Activated T-helper 2 cell treated with anti-CD3 and anti-CD28 coated beads, Interferon-gamma antibody, Interleukin-2, Interleukin-4, amounts not matched to agents 10 μg/mL and 5 μg/mL and 100 μg/mL, durations not matched to agents 14 hours and 24 hours and 36 hours (primary cell): Measurements from ENCODE around the gene PITPNC1. TPM values are rescaled to one million over a fixed set of nuclear protein-coding genes. Genes with fewer than 3 reads are reported as not detected.
"Not testable (repeated sequence)": the region's sequence is repeated elsewhere in the genome, so short reads cannot be mapped to it uniquely, and the experiment has no call there.

Experiments
- DNase-seq: peaks from one replicate; pipeline ENCODE4 v3.0.0; 2021; ENCODE audit warnings: low spot score
- H3K27ac Mint-ChIP-seq: one replicate; pipeline ENCODE4 v1.8.0; 2021; ENCODE audit warnings: mixed read lengths
- H3K27me3 Mint-ChIP-seq: one replicate; pipeline ENCODE4 v1.8.0; 2021; ENCODE audit warnings: low read depth, mixed read lengths
- H3K36me3 Mint-ChIP-seq: one replicate; pipeline ENCODE4 v1.8.0; 2021; ENCODE audit warnings: low read depth, mixed read lengths
- H3K4me1 Mint-ChIP-seq: one replicate; pipeline ENCODE4 v1.8.0; 2021; ENCODE audit warnings: low read depth, mixed read lengths
- H3K4me3 Mint-ChIP-seq: one replicate; pipeline ENCODE4 v1.8.0; 2021; ENCODE audit warnings: low read depth, mild to moderate bottlenecking, moderate library complexity, mixed read lengths
- H3K9me3 Mint-ChIP-seq: one replicate; pipeline ENCODE4 v1.8.0; 2021; ENCODE audit warnings: mixed read lengths
- intact Hi-C: fragments of 100-400 bp; cut with micrococcal nuclease; formaldehyde crosslinking; loops from one replicate; pipeline ENCODE4 v1.15.1; 2023
- total RNA-seq: library from RNA; stranded (reverse); gene quantifications from 2 replicates; pipeline ENCODE4 v1.2.3, GENCODE V29; 2022

The PITPNC1 gene
- total RNA-seq, 1 donor from 2014 or later = 11.2 TPM

- Mint-ChIP-seq H3K27ac (no peak overlapping the region), H3K27me3 (no peaks in the 10 kb centered on the region), H3K9me3 (no peaks in the 10 kb centered on the region), H3K4me1 (no peaks in the 10 kb centered on the region), H3K36me3 (no peaks in the 10 kb centered on the region), H3K4me3 (no peak overlapping the region)
- no peak for DNase-seq
- intact Hi-C loops = no loop called here
These were observed 259.2 kb downstream of the PITPNC1 start for GRCh38 chr17:67636312-67636711.

DNA sequence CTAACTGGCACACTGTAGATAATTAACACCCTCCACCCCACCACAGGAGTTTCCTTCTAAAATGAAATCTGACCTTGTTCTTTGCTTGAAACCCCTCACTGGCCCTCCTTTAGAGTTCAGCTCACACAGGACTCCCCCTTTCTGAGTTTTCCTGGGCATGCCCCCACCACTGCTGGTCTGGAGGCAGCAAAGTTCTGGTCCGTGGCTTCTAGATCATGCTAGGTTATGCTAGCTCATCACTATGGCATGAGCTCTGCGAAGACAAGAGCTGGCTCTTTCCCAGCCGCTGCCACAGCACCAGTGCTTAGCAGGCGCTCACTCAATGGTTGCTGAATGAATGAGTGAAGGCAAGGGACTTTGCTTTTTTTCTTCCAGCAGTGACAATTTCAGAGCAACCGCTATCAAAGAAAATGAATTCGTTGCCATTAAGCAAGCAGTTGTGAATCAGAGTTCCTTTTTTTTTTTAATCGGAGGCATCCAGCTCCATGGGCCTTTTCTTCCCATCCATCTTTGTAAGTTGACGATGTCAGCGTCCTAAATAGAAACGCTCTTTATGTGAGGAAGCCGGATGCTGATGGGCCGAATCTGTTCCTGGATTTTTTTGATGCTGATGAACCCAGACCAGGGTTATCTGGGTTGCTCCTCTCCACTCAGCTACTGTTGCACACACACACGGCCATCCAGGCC is 259.9 kb downstream of the PITPNC1 start:
- no peaks in the 10 kb centered on the region for H3K4me1 Mint-ChIP-seq
- intact Hi-C loops = no loop called here
- H3K27me3 Mint-ChIP-seq = no peaks in the 10 kb centered on the region
- H3K36me3 Mint-ChIP-seq = no peaks in the 10 kb centered on the region
- H3K27ac Mint-ChIP-seq = no peak overlapping the region
- no peaks in the 10 kb centered on the region for H3K9me3 Mint-ChIP-seq
- no peak for DNase-seq
- H3K4me3 Mint-ChIP-seq = no peak overlapping the region

DNA sequence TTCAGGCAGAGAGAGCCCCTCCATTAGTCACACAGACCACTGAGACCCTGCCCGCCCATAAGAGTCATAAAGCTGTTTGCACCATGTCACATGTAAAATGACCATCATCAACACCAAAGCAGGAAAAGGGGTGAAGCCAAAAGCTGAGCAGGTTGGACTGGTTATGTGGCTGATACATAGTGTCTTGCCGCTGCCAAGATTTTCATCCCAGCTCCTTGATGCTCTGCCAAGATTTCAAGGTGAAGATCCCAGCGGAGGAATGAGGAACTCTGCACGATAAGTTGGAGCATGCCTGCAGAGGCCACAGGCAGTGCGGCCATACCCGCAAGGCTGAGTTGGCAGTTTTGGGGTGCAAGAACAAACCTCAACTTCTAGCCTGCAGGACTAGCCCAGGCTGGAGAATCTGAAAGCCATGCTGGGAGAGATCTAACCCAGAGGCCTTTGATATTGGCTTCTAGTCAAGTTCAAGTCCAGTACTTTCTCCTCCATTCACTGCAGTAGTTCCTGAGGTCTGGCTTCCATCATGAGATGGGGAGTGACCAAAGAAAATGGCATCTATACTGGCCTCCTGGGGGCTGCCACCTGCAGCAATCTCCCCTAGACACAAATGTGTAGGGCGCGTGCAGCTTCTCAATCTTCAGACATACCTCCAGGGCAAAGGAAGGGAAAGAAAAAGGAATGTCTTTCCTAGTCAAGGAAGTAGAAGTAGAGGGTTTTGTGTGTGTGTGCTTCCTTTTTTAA is 261.0 kb downstream of the PITPNC1 start:
- H3K9me3 Mint-ChIP-seq = no peaks in the 10 kb centered on the region
- H3K4me1 Mint-ChIP-seq = no peaks in the 10 kb centered on the region
- H3K27me3 Mint-ChIP-seq = no peaks in the 10 kb centered on the region
- intact Hi-C loops = no loop called here
- no peak overlapping the region for H3K27ac Mint-ChIP-seq
- no peak overlapping the region for H3K4me3 Mint-ChIP-seq
- DNase-seq = no peak
- H3K36me3 Mint-ChIP-seq = no peaks in the 10 kb centered on the region

- Mint-ChIP-seq H3K4me1 (no peaks in the 10 kb centered on the region), H3K9me3 (no peaks in the 10 kb centered on the region), H3K27me3 (no peaks in the 10 kb centered on the region), H3K36me3 (no peaks in the 10 kb centered on the region), H3K27ac (no peak overlapping the region), H3K4me3 (no peak overlapping the region)
- no peak for DNase-seq
- intact Hi-C loops = no loop called here
These were observed 261.8 kb downstream of the PITPNC1 start for GRCh38 chr17:67638871-67639270.

GRCh38 chr17:67639555-67639954 is 262.5 kb downstream of the PITPNC1 start:
- no peak overlapping the region for H3K27ac Mint-ChIP-seq
- DNase-seq = no peak
- H3K4me1 Mint-ChIP-seq = no peaks in the 10 kb centered on the region
- H3K36me3 Mint-ChIP-seq = no peaks in the 10 kb centered on the region
- H3K9me3 Mint-ChIP-seq = no peaks in the 10 kb centered on the region
- intact Hi-C loops = no loop called here
- no peak overlapping the region for H3K4me3 Mint-ChIP-seq
- H3K27me3 Mint-ChIP-seq = no peaks in the 10 kb centered on the region

GRCh38 chr17:67639979-67640378 is 262.9 kb downstream of the PITPNC1 start:
- Mint-ChIP-seq H3K27ac (no peak overlapping the region), H3K27me3 (no peaks in the 10 kb centered on the region), H3K4me1 (no peaks in the 10 kb centered on the region), H3K4me3 (no peak overlapping the region), H3K9me3 (no peaks in the 10 kb centered on the region), H3K36me3 (no peaks in the 10 kb centered on the region)
- intact Hi-C loops = no loop called here
- DNase-seq = no peak

- H3K27ac Mint-ChIP-seq = no peak overlapping the region
- H3K4me3 Mint-ChIP-seq = no peak overlapping the region
- H3K27me3 Mint-ChIP-seq = no peaks in the 10 kb centered on the region
- H3K4me1 Mint-ChIP-seq = no peaks in the 10 kb centered on the region
- intact Hi-C loops = no loop called here
- no peaks in the 10 kb centered on the region for H3K36me3 Mint-ChIP-seq
- H3K9me3 Mint-ChIP-seq = no peaks in the 10 kb centered on the region
- no peak for DNase-seq
These were observed 265.4 kb downstream of the PITPNC1 start for GRCh38 chr17:67642488-67642887.

GRCh38 chr17:67644061-67644460 is 267.0 kb downstream of the PITPNC1 start:
- Mint-ChIP-seq H3K4me3 (no peak overlapping the region), H3K9me3 (no peaks in the 10 kb centered on the region), H3K4me1 (no peaks in the 10 kb centered on the region), H3K27ac (no peak overlapping the region), H3K27me3 (no peaks in the 10 kb centered on the region), H3K36me3 (no peaks in the 10 kb centered on the region)
- no peak for DNase-seq
- intact Hi-C loops = no loop called here

- H3K4me3 Mint-ChIP-seq, H3K27me3 Mint-ChIP-seq, H3K27ac Mint-ChIP-seq, H3K9me3 Mint-ChIP-seq, intact Hi-C loops, H3K36me3 Mint-ChIP-seq, DNase-seq, H3K4me1 Mint-ChIP-seq: not testable (repeated sequence)
These were observed 268.1 kb downstream of the PITPNC1 start for GRCh38 chr17:67645195-67645594.

DNA sequence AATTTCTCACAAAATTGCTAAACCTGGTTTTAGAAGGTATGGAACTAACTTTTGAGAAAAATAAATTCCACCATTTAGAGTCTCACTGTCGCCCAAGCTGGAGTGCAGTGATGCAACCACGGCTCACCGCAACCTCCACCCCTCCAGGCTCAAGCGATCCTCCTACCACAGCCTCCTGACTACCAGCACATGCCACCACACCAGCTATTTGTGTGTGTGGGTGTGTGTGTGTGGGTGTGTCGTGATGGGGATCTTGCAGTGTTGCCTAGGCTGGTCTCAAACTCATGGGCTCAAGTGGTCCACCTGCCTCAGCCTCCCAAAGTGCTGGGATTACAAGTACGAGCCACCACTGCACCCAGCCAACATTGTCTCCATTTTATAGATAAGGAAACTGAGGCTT is 269.4 kb downstream of the PITPNC1 start:
- Mint-ChIP-seq H3K36me3 (no peaks in the 10 kb centered on the region), H3K27ac (no peak overlapping the region), H3K4me3 (no peak overlapping the region), H3K9me3 (no peaks in the 10 kb centered on the region), H3K4me1 (no peaks in the 10 kb centered on the region), H3K27me3 (no peaks in the 10 kb centered on the region)
- no peak for DNase-seq
- intact Hi-C loops = no loop called here

DNA sequence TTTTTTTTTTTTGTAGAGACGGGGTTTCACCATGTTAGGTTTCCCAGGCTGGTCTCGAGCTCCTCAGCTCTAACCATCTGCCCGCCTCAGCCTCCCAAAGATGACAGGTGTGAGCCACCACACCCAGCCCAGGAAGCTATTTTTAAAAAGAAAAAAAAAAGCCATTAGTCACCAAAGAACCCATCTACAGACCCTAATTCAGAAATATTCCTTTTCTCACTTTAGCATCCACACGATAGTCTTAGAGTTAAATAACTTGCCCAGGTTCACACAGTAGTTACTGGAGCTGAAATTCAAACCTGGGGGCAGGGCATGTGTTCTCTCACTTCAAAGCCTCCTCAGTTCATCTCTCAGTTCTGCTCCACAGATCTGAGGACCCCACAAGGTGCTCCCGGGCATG is 270.4 kb downstream of the PITPNC1 start:
- no peaks in the 10 kb centered on the region for H3K4me1 Mint-ChIP-seq
- no peak overlapping the region for H3K27ac Mint-ChIP-seq

DNA sequence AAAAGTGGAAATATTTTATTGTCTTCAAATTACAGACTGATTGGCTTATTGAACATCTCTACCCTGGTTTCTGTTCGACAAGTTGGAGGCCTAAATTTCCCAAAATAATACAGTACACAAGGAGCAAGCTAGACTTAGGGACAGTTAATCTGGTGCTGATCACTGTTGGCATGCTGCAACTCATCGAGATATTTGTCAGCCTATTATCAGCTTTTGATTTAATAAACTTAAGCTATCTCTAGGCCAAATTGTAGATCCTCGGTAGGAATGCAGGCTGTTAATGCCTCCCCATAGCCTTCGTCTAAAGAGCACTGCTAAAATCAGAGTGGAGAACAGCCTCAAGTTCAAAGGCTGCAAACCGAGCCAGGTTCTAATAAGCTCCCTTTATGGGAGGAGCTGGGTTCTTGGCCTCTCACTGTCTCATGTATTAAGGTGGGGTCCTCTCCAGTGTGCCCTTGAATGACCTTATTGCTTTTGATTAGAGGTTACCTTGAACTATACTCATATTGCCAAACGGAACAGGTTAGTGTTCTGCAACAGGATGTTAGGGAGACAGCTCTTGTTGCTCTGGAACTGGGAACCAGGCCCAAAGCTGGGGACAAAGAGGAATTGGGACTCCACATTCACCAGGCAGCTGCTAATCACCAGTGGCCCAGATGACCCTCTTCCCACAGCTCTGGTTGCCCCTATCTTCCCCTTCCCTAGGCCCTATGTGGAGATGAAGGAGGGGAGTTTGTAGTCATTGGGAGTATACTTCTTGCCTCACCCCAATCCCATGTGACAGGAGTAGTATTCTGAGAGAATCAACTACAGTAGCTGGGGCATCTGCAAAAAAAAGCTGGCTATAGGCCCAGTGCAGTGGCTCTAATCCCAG is 271.2 kb downstream of the PITPNC1 start:
- H3K9me3 Mint-ChIP-seq = no peaks in the 10 kb centered on the region
- intact Hi-C loops = no loop called here
- H3K27me3 Mint-ChIP-seq = no peaks in the 10 kb centered on the region
- H3K27ac Mint-ChIP-seq = no peak overlapping the region
- H3K36me3 Mint-ChIP-seq = no peaks in the 10 kb centered on the region
- no peak overlapping the region for H3K4me3 Mint-ChIP-seq
- no peak for DNase-seq
- no peaks in the 10 kb centered on the region for H3K4me1 Mint-ChIP-seq

More for the DNA sequence above, 270.4 kb downstream of the PITPNC1 start:
- Mint-ChIP-seq H3K36me3 (no peaks in the 10 kb centered on the region), H3K4me3 (no peak overlapping the region), H3K27me3 (no peaks in the 10 kb centered on the region), H3K9me3 (no peaks in the 10 kb centered on the region)
- no peak for DNase-seq
- intact Hi-C loops = no loop called here

GRCh38 chr17:67648906-67649295 is 271.8 kb downstream of the PITPNC1 start:
- intact Hi-C loops, H3K27me3 Mint-ChIP-seq, H3K4me3 Mint-ChIP-seq, H3K36me3 Mint-ChIP-seq, DNase-seq, H3K9me3 Mint-ChIP-seq, H3K27ac Mint-ChIP-seq, H3K4me1 Mint-ChIP-seq: not testable (repeated sequence)
